ENCODE measurements around the gene PFKFB2.

Gene PFKFB2

GRCh38 chr1:207021876-207022596 is 31.0 kb upstream of the PFKFB2 start:
- no peak for DNase-seq (ENCODE audit: low spot score)

- DNase-seq (ENCODE audit: low spot score) = no peak
Observed at GRCh38 chr1:207022996-207023679, 29.9 kb upstream of the PFKFB2 start.

- peak; percentile 13 for DNase-seq (ENCODE audit: low spot score)
Observed at GRCh38 chr1:207024202-207025145, 28.6 kb upstream of the PFKFB2 start.

- DNase-seq (ENCODE audit: low spot score) = peak; percentile 55
Observed at GRCh38 chr1:207025146-207025880, 27.8 kb upstream of the PFKFB2 start.

- peak; percentile 50 for DNase-seq (ENCODE audit: low spot score)
Observed at GRCh38 chr1:207026104-207026534, 27.0 kb upstream of the PFKFB2 start.

- peak; percentile 25 for DNase-seq (ENCODE audit: low spot score)
Observed at GRCh38 chr1:207027206-207027777, 25.8 kb upstream of the PFKFB2 start.

- no peak for DNase-seq (ENCODE audit: low spot score)
Observed at GRCh38 chr1:207027921-207028320, 25.2 kb upstream of the PFKFB2 start.

GRCh38 chr1:207028884-207029650 is 24.0 kb upstream of the PFKFB2 start:
- DNase-seq (ENCODE audit: low spot score) = no peak

- no peak for DNase-seq (ENCODE audit: low spot score)
Observed at GRCh38 chr1:207029701-207030521, 23.2 kb upstream of the PFKFB2 start.

GRCh38 chr1:207030522-207031009 is 22.5 kb upstream of the PFKFB2 start:
- DNase-seq (ENCODE audit: low spot score) = no peak

- DNase-seq (ENCODE audit: low spot score) = no peak
Observed at GRCh38 chr1:207031016-207031415, 22.1 kb upstream of the PFKFB2 start.

GRCh38 chr1:207031632-207032264 is 21.3 kb upstream of the PFKFB2 start:
- DNase-seq (ENCODE audit: low spot score) = no peak

GRCh38 chr1:207032528-207033017 is 20.5 kb upstream of the PFKFB2 start, which contains the start of gene C1orf116:
TSS of gene C1orf116 (minus strand) at chr1:207032756. CDS start at chr1:207027598, 5,158 bp downstream.
- peak; percentile 22 for DNase-seq (ENCODE audit: low spot score)

GRCh38 chr1:207033302-207033701 is 19.8 kb upstream of the PFKFB2 start:
- no peak for DNase-seq (ENCODE audit: low spot score)

GRCh38 chr1:207034208-207034607 is 18.9 kb upstream of the PFKFB2 start:
- DNase-seq (ENCODE audit: low spot score) = no peak

- peak; percentile 58 for DNase-seq (ENCODE audit: low spot score)
Observed at GRCh38 chr1:207034998-207035397, 18.1 kb upstream of the PFKFB2 start.

GRCh38 chr1:207035877-207036551 is 17.1 kb upstream of the PFKFB2 start:
- no peak for DNase-seq (ENCODE audit: low spot score)

- DNase-seq (ENCODE audit: low spot score) = no peak
Observed at GRCh38 chr1:207036865-207037264, 16.2 kb upstream of the PFKFB2 start.

Measured in AG20443 (cell line).